Glomerular visceral epithelial cell (primary cell): ENCODE measurements around the gene C17orf78.
"Not testable (repeated sequence)": the region's sequence is repeated elsewhere in the genome, so short reads cannot be mapped to it uniquely, and the experiment has no call there.

Source experiments
- DNase-seq: peaks from one replicate; pipeline ENCODE4 v3.0.0-alpha.2; 2016; ENCODE audit errors: extremely low spot score

Gene C17orf78

DNA sequence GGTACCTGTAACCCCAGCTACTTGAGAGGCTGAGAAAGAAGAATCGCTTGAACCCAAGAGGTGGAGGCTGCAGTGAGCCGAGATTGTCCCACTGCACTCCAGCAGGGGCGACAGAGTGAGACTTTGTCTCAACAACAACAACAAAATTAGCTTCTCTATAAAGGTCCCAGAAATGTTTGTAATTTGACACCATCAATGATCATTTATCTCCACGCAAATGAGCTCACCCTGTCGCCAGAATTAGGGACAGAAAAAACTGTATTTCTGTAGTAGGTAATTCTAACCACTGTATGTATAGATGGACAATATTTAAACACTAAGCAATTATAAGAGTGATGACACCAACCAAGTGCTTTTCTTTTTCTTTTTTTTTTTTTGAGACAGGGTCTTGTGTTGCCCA is 10.7 kb downstream of the C17orf78 start:
- no peak for DNase-seq

GRCh38 chr17:37388266-37388665 is 12.5 kb downstream of the C17orf78 start:
- DNase-seq, result peak; percentile 41

- DNase-seq, result no peak
These were observed 13.4 kb downstream of the C17orf78 start for GRCh38 chr17:37389160-37389559.

DNA sequence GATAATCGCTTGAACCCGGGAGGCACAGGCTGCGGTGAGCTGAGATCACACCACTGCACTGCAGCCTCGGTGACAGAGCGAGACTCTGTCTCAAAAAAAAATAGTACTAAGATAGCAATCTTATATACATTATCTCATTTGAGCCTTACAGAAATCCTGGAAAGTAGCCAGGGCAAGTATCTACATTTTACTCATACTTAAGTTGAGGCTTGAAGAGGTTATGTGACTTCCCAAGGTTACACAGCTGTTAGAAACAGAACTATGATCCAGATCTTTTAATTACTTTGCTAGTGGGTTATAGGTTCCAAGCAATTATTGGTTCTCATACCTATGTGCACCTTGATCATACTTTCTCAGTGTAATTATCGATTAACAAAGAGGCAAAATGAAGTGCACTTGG is 15.4 kb downstream of the C17orf78 start:
- DNase-seq, result no peak

- peak; percentile 73 for DNase-seq
These were observed 16.3 kb downstream of the C17orf78 start for GRCh38 chr17:37392024-37392590.

GRCh38 chr17:37393352-37393751 is 17.6 kb downstream of the C17orf78 start:
- no peak for DNase-seq

DNA sequence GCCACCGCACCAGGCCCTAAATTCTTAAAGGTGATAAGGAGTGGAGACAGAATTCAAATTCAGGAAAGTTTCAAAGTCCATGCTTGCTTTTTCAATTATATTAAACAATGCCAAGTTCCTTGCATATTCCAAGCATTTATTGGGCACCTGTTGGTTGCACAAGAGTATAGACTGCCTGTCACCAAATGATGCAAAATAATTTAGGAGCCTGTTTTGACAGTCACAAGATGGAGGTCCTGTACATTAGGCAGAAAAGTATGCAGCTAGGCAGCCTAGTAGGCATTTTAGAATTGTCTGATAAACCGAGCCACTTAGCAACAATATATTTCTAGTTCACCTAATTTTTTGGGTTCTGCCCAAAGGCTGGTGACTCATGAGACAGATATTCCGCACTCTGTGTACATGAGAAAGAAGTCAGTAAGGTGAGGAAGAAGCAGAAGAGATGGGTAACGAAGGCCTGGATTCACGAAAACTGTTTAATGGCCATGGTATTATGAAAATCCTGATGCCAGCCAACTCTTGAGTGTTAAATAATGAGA is 23.5 kb downstream of the C17orf78 start:
- no peak for DNase-seq

GRCh38 chr17:37400505-37400904 is 24.7 kb downstream of the C17orf78 start:
- DNase-seq, result no peak

GRCh38 chr17:37405522-37405921 is 29.7 kb downstream of the C17orf78 start:
- not testable (repeated sequence) for DNase-seq

DNA sequence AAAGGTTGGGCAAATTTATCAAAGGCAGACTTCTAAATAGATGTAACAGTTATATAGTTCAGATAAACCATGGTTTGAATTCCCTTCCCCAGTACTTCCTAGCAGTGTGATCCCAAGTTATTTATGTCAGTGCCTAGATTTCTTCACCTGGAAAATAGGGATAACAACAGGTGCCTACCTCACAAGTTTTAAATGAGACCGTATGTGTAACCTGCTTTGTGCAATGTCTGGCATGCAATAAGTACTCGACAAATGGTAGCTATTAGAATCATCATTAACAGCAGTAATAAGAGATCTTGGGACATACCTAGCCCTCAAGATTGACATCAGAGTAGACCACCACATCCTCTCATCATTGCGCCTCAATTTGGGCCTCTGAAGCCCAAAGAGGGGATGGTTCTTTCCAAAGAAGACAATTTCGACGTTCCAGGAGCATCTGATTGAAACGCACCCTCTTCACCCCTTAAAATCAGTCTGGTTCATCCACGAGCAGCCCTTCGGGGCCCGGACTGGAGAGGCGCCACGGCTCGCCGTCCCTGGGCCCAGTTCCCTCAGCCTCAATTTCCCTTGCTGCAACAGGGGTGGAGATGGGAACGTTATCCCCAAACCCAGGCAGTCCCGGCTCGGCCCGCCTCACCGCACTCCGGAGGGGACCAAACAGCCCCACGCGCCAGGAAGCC is 30.3 kb downstream of the C17orf78 start:
- DNase-seq, result no peak

DNA sequence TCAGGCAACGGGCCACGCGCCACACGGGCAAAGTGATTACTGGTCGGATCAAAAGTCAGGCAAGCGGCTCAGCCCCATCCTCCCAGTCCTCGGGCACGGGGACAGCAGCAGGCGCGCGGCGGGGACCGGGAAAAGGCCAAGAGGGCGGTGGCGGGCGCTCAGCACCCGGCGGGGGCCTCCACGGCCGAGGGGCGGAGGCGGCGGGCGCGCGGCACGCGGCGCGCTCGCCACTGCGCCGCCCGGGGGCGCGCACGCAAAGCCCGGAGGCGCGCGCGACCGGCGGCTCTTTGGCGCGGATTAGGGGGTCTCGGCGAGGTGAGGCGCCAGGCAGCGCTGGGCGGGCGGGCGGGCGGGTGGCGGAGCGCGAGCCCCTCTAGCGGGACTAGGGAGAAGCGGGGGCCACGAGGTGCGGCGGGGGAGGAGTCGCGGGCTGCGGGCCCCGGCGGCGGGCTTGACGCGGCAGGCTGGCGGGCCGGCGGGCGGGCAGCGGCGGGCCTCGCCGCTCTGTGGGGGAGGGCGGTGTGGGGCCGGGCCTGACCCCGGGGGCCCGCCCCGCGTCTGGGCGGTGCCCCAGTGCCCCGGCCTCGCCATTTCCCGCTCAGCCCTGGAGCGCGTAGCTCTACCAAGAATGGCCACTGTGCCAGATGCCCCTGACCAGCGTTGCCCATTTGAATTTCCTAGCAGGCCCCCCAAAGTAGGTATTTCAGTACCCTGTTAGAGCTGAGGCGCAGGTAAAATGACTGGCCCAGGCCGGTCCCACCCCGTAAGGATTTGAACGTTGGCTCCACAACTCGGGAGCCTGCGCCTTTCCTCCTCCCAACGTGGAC is 31.1 kb downstream of the C17orf78 start, which contains the start of the genes ACACA and TADA2A:
ACACA (minus strand) TSS at position 202 of the 827 bp plus-strand sequence. CDS start 537 bp downstream, outside the sequence.
TADA2A (plus strand) TSS at position 252 of the 827 bp plus-strand sequence. CDS start 4,480 bp downstream, outside the sequence.
- DNase-seq, result peak; percentile 89

GRCh38 chr17:37408145-37408479 is 32.3 kb downstream of the C17orf78 start:
- not testable (repeated sequence) for DNase-seq

GRCh38 chr17:37410357-37410756 is 34.6 kb downstream of the C17orf78 start:
- DNase-seq, result no peak

DNA sequence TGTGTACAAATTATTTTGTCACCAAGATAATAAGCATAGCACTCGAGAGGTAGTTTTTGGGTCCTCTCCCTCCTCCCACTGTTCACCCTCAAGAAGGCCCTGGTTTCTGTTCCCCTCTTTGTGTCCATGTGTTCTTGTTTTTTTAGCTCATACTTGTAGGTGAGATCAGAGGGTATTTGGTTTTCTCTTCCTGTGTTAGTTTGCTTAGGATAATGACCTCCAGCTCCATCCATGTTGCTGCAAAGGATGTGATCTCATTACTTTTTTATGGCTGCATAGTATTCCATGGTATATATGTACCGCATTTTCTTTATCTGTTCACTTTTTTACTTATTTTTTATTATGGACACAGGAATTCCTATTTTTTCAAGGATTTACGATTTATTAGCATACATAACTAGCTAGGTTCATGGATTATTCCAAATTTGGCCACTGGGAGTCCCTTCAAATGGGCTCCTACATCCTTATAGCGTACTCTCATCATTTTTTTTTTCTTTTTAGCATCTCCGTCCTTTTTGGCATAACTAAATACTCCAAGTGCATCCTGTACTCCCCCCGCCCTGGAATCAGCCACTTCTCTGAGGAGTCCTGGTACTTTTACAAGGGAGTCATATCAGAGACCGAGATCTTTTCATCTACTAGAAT is 38.2 kb downstream of the C17orf78 start:
- no peak for DNase-seq

DNA sequence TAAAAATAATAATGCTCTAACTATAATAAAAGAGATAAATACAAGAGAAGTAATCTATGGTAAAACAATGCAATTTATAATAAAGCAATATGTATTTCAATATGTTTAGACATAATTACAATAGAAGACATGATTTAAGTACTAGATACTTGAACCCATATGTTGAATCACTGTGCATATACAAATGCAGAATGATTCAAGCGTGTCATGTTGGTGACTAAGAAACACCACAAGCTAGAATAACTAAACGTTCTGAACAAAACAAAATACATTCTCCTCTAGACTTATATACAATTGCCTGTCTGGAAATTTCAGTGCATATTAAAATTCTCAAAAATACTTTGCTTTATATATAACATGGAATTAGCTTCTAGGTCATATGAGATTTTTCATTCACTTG is 42.1 kb downstream of the C17orf78 start:
- DNase-seq, result no peak

DNA sequence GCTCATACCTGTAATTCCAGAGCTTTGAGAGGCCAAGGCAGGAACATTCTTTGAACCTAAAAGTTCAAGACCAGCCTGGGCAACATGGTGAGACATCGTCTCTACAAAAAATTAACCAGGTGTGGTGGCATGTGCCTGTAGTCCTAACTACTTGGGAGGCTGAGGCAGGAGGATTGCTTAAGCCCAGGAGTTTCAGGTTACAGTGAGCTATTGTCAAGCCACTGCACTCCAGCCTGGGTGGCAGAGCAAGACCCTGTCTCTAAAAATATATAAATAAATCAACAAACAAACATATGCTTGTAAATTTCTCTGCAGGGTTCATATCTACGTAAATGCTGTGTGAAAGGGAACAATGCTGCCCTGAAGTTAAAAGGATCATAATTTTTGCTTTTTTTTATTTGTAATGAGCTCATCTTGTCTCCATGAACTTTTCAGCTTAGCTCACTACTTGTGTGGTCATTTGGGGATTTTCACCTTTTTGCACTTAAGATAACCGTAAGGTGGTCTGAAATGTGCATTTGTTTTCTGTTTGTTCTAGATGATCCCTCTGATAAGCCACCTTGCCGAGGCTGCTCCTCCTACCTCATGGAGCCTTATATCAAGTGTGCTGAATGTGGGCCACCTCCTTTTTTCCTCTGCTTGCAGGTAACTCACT is 47.3 kb downstream of the C17orf78 start:
- DNase-seq, result no peak

DNA sequence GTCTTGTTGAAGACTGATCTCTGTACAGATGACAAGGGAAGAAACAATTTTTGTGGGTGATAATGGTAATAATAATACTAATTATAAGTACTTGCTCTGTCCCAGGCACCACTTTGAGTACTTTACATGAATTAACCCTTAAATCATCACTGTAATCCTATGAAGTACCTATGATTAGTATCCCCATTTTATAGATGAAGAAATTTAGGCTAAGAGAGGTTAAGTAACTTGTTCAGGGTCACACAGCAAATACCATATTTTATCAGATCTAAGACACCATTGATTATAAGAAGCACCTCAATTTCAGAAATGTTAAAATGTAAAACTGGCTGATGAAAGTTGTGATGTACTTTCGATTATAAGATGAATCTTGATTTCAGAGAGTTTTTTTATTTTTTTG is 49.5 kb downstream of the C17orf78 start:
- no peak for DNase-seq

DNA sequence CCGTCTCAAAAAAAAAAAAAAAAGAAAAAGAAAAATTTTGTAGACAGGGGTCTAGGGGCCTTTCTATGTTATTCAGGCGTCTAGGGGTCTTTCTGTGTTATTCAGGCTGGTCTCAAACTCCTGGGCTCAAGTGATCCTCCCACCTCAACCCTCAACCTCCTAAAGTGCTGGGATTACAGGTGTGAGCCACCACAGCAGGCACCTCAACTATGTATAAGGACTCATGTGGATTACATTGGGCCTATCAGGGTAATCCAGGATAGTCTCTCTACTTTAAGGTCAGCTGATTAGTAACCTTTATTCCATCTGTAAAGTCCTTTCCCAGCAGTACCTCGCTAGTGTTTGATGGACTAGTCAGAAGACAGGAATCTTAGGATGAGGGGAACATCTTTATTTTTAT is 53.3 kb downstream of the C17orf78 start:
- DNase-seq, result no peak

GRCh38 chr17:37429453-37429852 is 53.7 kb downstream of the C17orf78 start:
- DNase-seq, result no peak

GRCh38 chr17:37430051-37430627 is 54.4 kb downstream of the C17orf78 start:
- DNase-seq, result no peak

GRCh38 chr17:37432671-37433070 is 56.9 kb downstream of the C17orf78 start:
- DNase-seq, result no peak
